AG09309 (cell line): ENCODE results near the gene C1orf105.

Source experiments
- DNase-seq: peaks from one replicate; pipeline ENCODE4 v3.0.0-alpha.2; 2010; ENCODE audit warnings: low read depth
- H3K4me3 ChIP-seq: 2 replicates; pipeline ENCODE4 v1.5.1; 2011; ENCODE audit warnings: mild to moderate bottlenecking, low read depth, low read length, moderate library complexity; ENCODE audit not compliant: control insufficient read depth
- CTCF ChIP-seq: IDR thresholded peaks from 2 replicates; pipeline ENCODE4 v1.5.1; 2011; ENCODE audit warnings: mild to moderate bottlenecking, low read depth, low read length, inconsistent platforms; ENCODE audit not compliant: insufficient read depth, control insufficient read depth; ENCODE audit errors: missing control alignments

Gene C1orf105

GRCh38 chr1:172500207-172500606 is 79.7 kb downstream of the C1orf105 start:
- TF ChIP-seq CTCF, result no peak
- DNase-seq, result no peak
- no peak overlapping the region for H3K4me3 ChIP-seq

- H3K4me3 ChIP-seq, result no peak overlapping the region
- no peak for DNase-seq
- no peak for TF ChIP-seq CTCF
Observed at GRCh38 chr1:172507741-172508140, 87.3 kb downstream of the C1orf105 start.

GRCh38 chr1:172510479-172510878 is 90.0 kb downstream of the C1orf105 start:
- no peak for DNase-seq
- no peak for TF ChIP-seq CTCF
- H3K4me3 ChIP-seq, result no peak overlapping the region

GRCh38 chr1:172512591-172512990 is 92.1 kb downstream of the C1orf105 start:
- H3K4me3 ChIP-seq, result no peak overlapping the region
- DNase-seq, result no peak
- TF ChIP-seq CTCF, result no peak

GRCh38 chr1:172513479-172513878 is 93.0 kb downstream of the C1orf105 start:
- H3K4me3 ChIP-seq, result no peak overlapping the region
- no peak for DNase-seq
- TF ChIP-seq CTCF, result no peak

GRCh38 chr1:172514108-172514507 is 93.6 kb downstream of the C1orf105 start:
- DNase-seq, result no peak
- no peak for TF ChIP-seq CTCF
- H3K4me3 ChIP-seq, result no peak overlapping the region

- DNase-seq, result no peak
- TF ChIP-seq CTCF, result no peak
- no peak overlapping the region for H3K4me3 ChIP-seq
Observed at GRCh38 chr1:172515436-172515835, 95.0 kb downstream of the C1orf105 start.
